Trophoblast cell (in vitro differentiated cells and primary cell): Measurements from ENCODE around the gene EP300.

Source experiments
- DNase-seq, 2 donors: peaks; one replicate each; pipeline ENCODE4 v3.0.0-alpha.2; 2016
- H2AFZ ChIP-seq: 2 replicates; pipeline ENCODE4 v1.6.1; 2013; ENCODE audit warnings: low read length, moderate library complexity, mild to moderate bottlenecking; ENCODE audit not compliant: insufficient read depth, poor library complexity
- H2AK5ac ChIP-seq: 2 replicates; pipeline ENCODE4 v1.6.1; 2013; ENCODE audit warnings: mild to moderate bottlenecking, low read length
- H2BK120ac ChIP-seq: 2 replicates; pipeline ENCODE4 v1.6.1; 2013; ENCODE audit warnings: low read length, mild to moderate bottlenecking, moderate library complexity; ENCODE audit not compliant: insufficient read depth, poor library complexity
- H2BK12ac ChIP-seq: 2 replicates; pipeline ENCODE4 v1.6.1; 2013; ENCODE audit warnings: mild to moderate bottlenecking, low read length, moderate library complexity
- H2BK5ac ChIP-seq: 2 replicates; pipeline ENCODE4 v1.6.1; 2013; ENCODE audit warnings: low read length, low read depth, moderate library complexity, mild to moderate bottlenecking; ENCODE audit not compliant: poor library complexity
- H3K14ac ChIP-seq: 2 replicates; pipeline ENCODE4 v1.6.1; 2013; ENCODE audit warnings: mild to moderate bottlenecking, low read length
- H3K18ac ChIP-seq: 2 replicates; pipeline ENCODE4 v1.6.1; 2013; ENCODE audit warnings: mild to moderate bottlenecking, low read length
- H3K23ac ChIP-seq: 2 replicates; pipeline ENCODE4 v1.6.1; 2013; ENCODE audit warnings: low read length
- H3K27ac ChIP-seq: 2 replicates; pipeline ENCODE4 v1.5.1; 2013; ENCODE audit warnings: low read depth, mild to moderate bottlenecking, inconsistent platforms, low read length, moderate library complexity
- H3K27me3 ChIP-seq: 2 replicates; pipeline ENCODE4 v1.6.1; 2013; ENCODE audit warnings: inconsistent platforms, mild to moderate bottlenecking, low read length, moderate library complexity; ENCODE audit not compliant: insufficient read depth
- H3K36me3 ChIP-seq, 2 experiments: 1 replicate in 1 of 2; 2 replicates in 1 of 2; pipeline ENCODE4 v1.6.1; 2013; ENCODE audit warnings: low read length in 2 of 2, mild to moderate bottlenecking in 2 of 2, moderate library complexity in 1 of 2; ENCODE audit not compliant: insufficient read depth in 2 of 2, control insufficient read depth in 1 of 2
- H3K4ac ChIP-seq: 2 replicates; pipeline ENCODE4 v1.6.1; 2013; ENCODE audit warnings: low read depth, mild to moderate bottlenecking, low read length, moderate library complexity
- H3K4me1 ChIP-seq, 2 experiments: 1 replicate in 1 of 2; 2 replicates in 1 of 2; pipeline ENCODE4 v1.6.1; 2013; ENCODE audit warnings: low read length in 2 of 2, mild to moderate bottlenecking in 2 of 2, moderate library complexity in 1 of 2; ENCODE audit not compliant: insufficient read depth in 2 of 2, control insufficient read depth in 1 of 2
- H3K4me2 ChIP-seq: 2 replicates; pipeline ENCODE4 v1.6.1; 2013; ENCODE audit warnings: inconsistent platforms, mild to moderate bottlenecking, low read length, moderate library complexity
- H3K4me3 ChIP-seq: 2 replicates; pipeline ENCODE4 v1.5.1; 2013; ENCODE audit warnings: mild to moderate bottlenecking, low read depth, low read length, inconsistent platforms
- H3K79me1 ChIP-seq: one replicate; pipeline ENCODE4 v1.6.1; 2013; ENCODE audit warnings: low read length
- H3K79me2 ChIP-seq: 2 replicates; pipeline ENCODE4 v1.6.1; 2013; ENCODE audit warnings: low read length, mild to moderate bottlenecking; ENCODE audit not compliant: control insufficient read depth, insufficient read depth, poor library complexity
- H3K9ac ChIP-seq: 2 replicates; pipeline ENCODE4 v1.6.1; 2013; ENCODE audit warnings: mild to moderate bottlenecking, low read length
- H3K9me3 ChIP-seq: 2 replicates; pipeline ENCODE4 v1.6.1; 2013; ENCODE audit warnings: low read depth, mild to moderate bottlenecking, control low read depth, inconsistent platforms, low read length; ENCODE audit not compliant: insufficient read depth
- H4K12ac ChIP-seq: 2 replicates; pipeline ENCODE4 v1.6.1; 2013; ENCODE audit warnings: low read depth, mild to moderate bottlenecking, low read length, moderate library complexity
- H4K8ac ChIP-seq: 2 replicates; pipeline ENCODE4 v1.6.1; 2013; ENCODE audit warnings: low read depth, mild to moderate bottlenecking, low read length, moderate library complexity
- H4K91ac ChIP-seq: one replicate; pipeline ENCODE4 v1.6.1; 2013; ENCODE audit warnings: low read depth, mild to moderate bottlenecking, low read length, moderate library complexity
- WGBS: extraction: QIAGEN DNeasy Blood & Tissue Kit; methylation state at CpG from one replicate; pipeline ENCODE4 v1.1.7; 2013; ENCODE audit warnings: missing lambda C conversion rate; ENCODE audit not compliant: insufficient read length, insufficient coverage; ENCODE audit errors: extremely low coverage; 5-methylcytosine and 5-hydroxymethylcytosine counted together

The EP300 gene

GRCh38 chr22:41197038-41197972 is 104.9 kb downstream of the EP300 start:
- H2AK5ac ChIP-seq, result no peak overlapping the region
- peak overlapping the region; percentile 3 for H3K9ac ChIP-seq
- H3K14ac ChIP-seq, result no peak overlapping the region
- peak overlapping the region; percentile 86 for H2AFZ ChIP-seq
- no peak overlapping the region for H2BK5ac ChIP-seq
- peaks cover 6 to 7% of the 10 kb centered on the region in 2 experiments for H3K4me1 ChIP-seq
- H3K4me2 ChIP-seq, result peak overlapping the region; percentile 95
- peak; percentile 69 to 88 for DNase-seq
- no peak overlapping the region for H3K27ac ChIP-seq
- no peak overlapping the region for H4K12ac ChIP-seq
- H3K79me2 ChIP-seq, result no peaks in the 10 kb centered on the region
- WGBS, result no CpG with 5 or more reads among the region's 91 CpGs
- H4K91ac ChIP-seq, result no peak overlapping the region
- H3K79me1 ChIP-seq, result no peaks in the 10 kb centered on the region
- peak overlapping the region; percentile 77 for H3K4me3 ChIP-seq
- no peaks in the 10 kb centered on the region for H3K36me3 ChIP-seq
- H3K23ac ChIP-seq, result no peak overlapping the region
- peak overlapping the region; percentile 21 for H4K8ac ChIP-seq
- H3K18ac ChIP-seq, result no peak overlapping the region
- H2BK120ac ChIP-seq, result no peak overlapping the region
- no peak overlapping the region for H3K4ac ChIP-seq
- no peak overlapping the region for H2BK12ac ChIP-seq
- H3K9me3 ChIP-seq, result no peaks in the 10 kb centered on the region
- H3K27me3 ChIP-seq, result peaks cover 5% of the 10 kb centered on the region

DNA sequence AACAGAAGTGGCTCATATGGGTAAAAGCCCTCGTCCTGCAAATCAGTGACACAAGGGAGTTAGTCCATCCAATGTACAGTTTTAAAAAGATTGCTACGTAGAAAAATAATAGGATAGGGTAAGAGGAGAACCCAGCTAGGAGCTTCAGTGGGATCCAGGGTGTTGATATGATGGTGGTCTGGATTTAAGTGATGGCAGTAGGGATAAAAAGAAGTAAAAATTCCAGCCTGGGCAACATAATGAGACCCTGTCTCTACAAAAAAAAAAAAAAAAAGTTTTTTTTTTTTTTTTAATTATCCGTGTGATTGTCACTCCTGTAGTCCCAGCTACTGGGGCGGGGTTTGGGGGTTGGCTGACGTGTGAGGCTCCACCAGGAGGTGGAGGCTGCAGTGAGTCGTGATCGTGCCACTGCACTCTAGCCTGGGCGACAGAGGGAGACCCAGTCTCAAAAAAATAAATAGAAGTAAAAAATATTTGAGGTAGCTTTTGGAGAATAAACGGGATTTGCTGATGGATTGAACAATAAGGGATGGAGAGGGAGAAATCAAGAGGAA is 105.7 kb downstream of the EP300 start:
- H2AFZ ChIP-seq, result no peak overlapping the region
- no peak overlapping the region for H2BK12ac ChIP-seq
- 100% methylated on average over 1 of the region's 9 CpGs for WGBS
- no peak overlapping the region for H4K12ac ChIP-seq
- H2AK5ac ChIP-seq, result no peak overlapping the region
- H3K79me1 ChIP-seq, result no peaks in the 10 kb centered on the region
- H3K9me3 ChIP-seq, result no peaks in the 10 kb centered on the region
- peak overlapping the region; percentile 86 for H3K4me2 ChIP-seq
- H3K36me3 ChIP-seq, result no peaks in the 10 kb centered on the region
- no peak overlapping the region for H2BK120ac ChIP-seq
- H3K18ac ChIP-seq, result no peak overlapping the region
- no peak overlapping the region for H3K14ac ChIP-seq
- H3K27me3 ChIP-seq, result peaks cover 5% of the 10 kb centered on the region
- no peak overlapping the region for H2BK5ac ChIP-seq
- H3K4me3 ChIP-seq, result no peak overlapping the region
- H3K4ac ChIP-seq, result no peak overlapping the region
- H4K91ac ChIP-seq, result no peak overlapping the region
- H3K27ac ChIP-seq, result no peak overlapping the region
- DNase-seq, result peak in 1 of 2 donors; percentile 34
- H3K23ac ChIP-seq, result no peak overlapping the region
- no peak overlapping the region for H3K9ac ChIP-seq
- no peak overlapping the region for H4K8ac ChIP-seq
- H3K79me2 ChIP-seq, result no peaks in the 10 kb centered on the region
- H3K4me1 ChIP-seq, result peaks cover 6 to 7% of the 10 kb centered on the region in 2 experiments

GRCh38 chr22:41201141-41201540 is 108.7 kb downstream of the EP300 start:
- H3K4me3 ChIP-seq, result no peak overlapping the region
- WGBS, result no CpG with 5 or more reads among the region's 10 CpGs
- H3K79me1 ChIP-seq, result peaks cover 3% of the 10 kb centered on the region
- H3K4me1 ChIP-seq, result peaks cover 10 to 13% of the 10 kb centered on the region in 2 experiments
- no peak overlapping the region for H3K18ac ChIP-seq
- no peaks in the 10 kb centered on the region for H3K9me3 ChIP-seq
- H3K9ac ChIP-seq, result no peak overlapping the region
- H4K8ac ChIP-seq, result no peak overlapping the region
- H3K4ac ChIP-seq, result no peak overlapping the region
- peak; percentile 29 to 70 for DNase-seq
- H3K27ac ChIP-seq, result no peak overlapping the region
- H3K36me3 ChIP-seq, result no peaks in the 10 kb centered on the region
- no peak overlapping the region for H2BK12ac ChIP-seq
- no peak overlapping the region for H3K4me2 ChIP-seq
- H2BK120ac ChIP-seq, result no peak overlapping the region
- H2AK5ac ChIP-seq, result no peak overlapping the region
- H3K79me2 ChIP-seq, result peaks cover 3% of the 10 kb centered on the region
- peaks cover 5% of the 10 kb centered on the region for H3K27me3 ChIP-seq
- H4K12ac ChIP-seq, result no peak overlapping the region
- H2AFZ ChIP-seq, result no peak overlapping the region
- no peak overlapping the region for H4K91ac ChIP-seq
- no peak overlapping the region for H2BK5ac ChIP-seq
- H3K14ac ChIP-seq, result no peak overlapping the region
- H3K23ac ChIP-seq, result no peak overlapping the region

- no peak overlapping the region for H3K23ac ChIP-seq
- peaks cover 3% of the 10 kb centered on the region for H3K79me1 ChIP-seq
- H3K79me2 ChIP-seq, result peaks cover 3% of the 10 kb centered on the region
- H3K18ac ChIP-seq, result no peak overlapping the region
- no peak overlapping the region for H3K4me2 ChIP-seq
- no peak overlapping the region for H2BK5ac ChIP-seq
- no peak overlapping the region for H3K4me3 ChIP-seq
- no peak overlapping the region for H3K27ac ChIP-seq
- H3K9ac ChIP-seq, result no peak overlapping the region
- H3K36me3 ChIP-seq, result no peaks in the 10 kb centered on the region
- H3K9me3 ChIP-seq, result no peaks in the 10 kb centered on the region
- no peak overlapping the region for H3K4ac ChIP-seq
- H3K14ac ChIP-seq, result no peak overlapping the region
- no peak overlapping the region for H4K12ac ChIP-seq
- WGBS, result no CpG with 5 or more reads among the region's 2 CpGs
- H2BK120ac ChIP-seq, result no peak overlapping the region
- no peak overlapping the region for H2AK5ac ChIP-seq
- H4K8ac ChIP-seq, result no peak overlapping the region
- no peaks in the 10 kb centered on the region for H3K27me3 ChIP-seq
- H2BK12ac ChIP-seq, result no peak overlapping the region
- no peak overlapping the region for H2AFZ ChIP-seq
- peaks cover 4 to 8% of the 10 kb centered on the region in 2 experiments for H3K4me1 ChIP-seq
- no peak for DNase-seq
- no peak overlapping the region for H4K91ac ChIP-seq
These were observed 110.7 kb downstream of the EP300 start for GRCh38 chr22:41203118-41203517.
